AG04450 (cell line): ENCODE measurements around the gene B4GALT7. TPM values are rescaled to one million over a fixed set of nuclear protein-coding genes. Genes with fewer than 3 reads are reported as not detected.

Experiments used
- CTCF ChIA-PET: fragments of 300-600, 350-600 bp; formaldehyde crosslinking; extraction: SDS; loops from one replicate; lab custom pipeline; 2022; ENCODE audit warnings: antibody characterized with exemption, inconsistent platforms; lab: Charles Lee
- POLR2A ChIA-PET: fragments of 350-600 bp; formaldehyde crosslinking; extraction: SDS; loops from one replicate; lab custom pipeline; 2021; ENCODE audit warnings: antibody characterized with exemption, inconsistent platforms; lab: Yijun Ruan, JAX
- DNase-seq: peaks from one replicate; pipeline ENCODE4 v3.0.0-alpha.2; 2011; ENCODE audit warnings: low read depth, low spot score
- H3K27ac ChIP-seq: one replicate; pipeline ENCODE4 v1.5.1; 2012; ENCODE audit warnings: low read depth, low read length, control low read depth
- H3K27me3 ChIP-seq: one replicate; pipeline ENCODE4 v1.6.0; 2012; ENCODE audit warnings: low read length; ENCODE audit not compliant: control insufficient read depth, insufficient read depth
- H3K4me3 ChIP-seq: 2 replicates; pipeline ENCODE4 v1.5.1; 2011; ENCODE audit warnings: mild to moderate bottlenecking, low read depth, low read length, control low read depth
- H3K9me3 ChIP-seq: 2 replicates; pipeline ENCODE4 v1.5.1; 2012; ENCODE audit warnings: low read length; ENCODE audit not compliant: control insufficient read depth, insufficient read depth
- polyA plus RNA-seq: library from polyadenylated mRNA; depleted of rRNA; stranded (reverse); fragments of >200 nt; gene quantifications from 2 replicates; pipeline ENCODE4 v1.2.3, GENCODE V29; 2011
- TF ChIP-seq, protein P1 (sequence below): IDR thresholded peaks from 2 replicates; pipeline ENCODE4 v1.5.1; 2011; ENCODE audit warnings: low read depth, low read length, control low read depth, inconsistent platforms

The B4GALT7 gene
- polyA plus RNA-seq, 1 experiment = 18.3 TPM

DNA sequence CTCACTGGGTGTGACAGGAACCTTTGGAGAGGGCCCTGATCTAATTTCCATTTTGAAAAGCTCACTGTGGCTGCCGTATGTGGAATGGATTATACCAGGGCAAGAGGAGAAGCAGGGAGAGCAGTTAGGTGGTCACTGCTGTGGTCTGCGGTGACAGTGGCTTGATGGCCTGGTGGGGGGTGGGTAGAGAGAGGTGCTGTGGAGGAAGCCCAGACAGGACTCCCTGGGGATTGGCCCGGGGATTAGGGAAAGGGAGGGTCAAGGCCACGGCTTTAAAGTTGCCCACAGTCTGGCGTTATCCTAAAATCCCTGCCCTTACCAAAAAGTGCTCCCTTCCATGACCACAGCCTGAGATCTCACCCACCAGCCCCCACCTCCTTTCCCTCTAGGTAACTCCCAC lies 4.7 kb downstream of the B4GALT7 start:
- Histone ChIP-seq H3K4me3 (no peak overlapping the region), H3K27me3 (no peaks in the 10 kb centered on the region), H3K9me3 (no peaks in the 10 kb centered on the region; the same call in 1 of the 2 replicates), H3K27ac (no peak overlapping the region)
- ChIA-PET POLR2A (no interaction called here), CTCF (interaction anchor here (1.3 kb wide), 1 partner anchor 12 kb away, joined by 3 read pairs; no protein-coding TSS in a partner anchor)
- DNase-seq = no peak
- TF ChIP-seq, protein P1, sequence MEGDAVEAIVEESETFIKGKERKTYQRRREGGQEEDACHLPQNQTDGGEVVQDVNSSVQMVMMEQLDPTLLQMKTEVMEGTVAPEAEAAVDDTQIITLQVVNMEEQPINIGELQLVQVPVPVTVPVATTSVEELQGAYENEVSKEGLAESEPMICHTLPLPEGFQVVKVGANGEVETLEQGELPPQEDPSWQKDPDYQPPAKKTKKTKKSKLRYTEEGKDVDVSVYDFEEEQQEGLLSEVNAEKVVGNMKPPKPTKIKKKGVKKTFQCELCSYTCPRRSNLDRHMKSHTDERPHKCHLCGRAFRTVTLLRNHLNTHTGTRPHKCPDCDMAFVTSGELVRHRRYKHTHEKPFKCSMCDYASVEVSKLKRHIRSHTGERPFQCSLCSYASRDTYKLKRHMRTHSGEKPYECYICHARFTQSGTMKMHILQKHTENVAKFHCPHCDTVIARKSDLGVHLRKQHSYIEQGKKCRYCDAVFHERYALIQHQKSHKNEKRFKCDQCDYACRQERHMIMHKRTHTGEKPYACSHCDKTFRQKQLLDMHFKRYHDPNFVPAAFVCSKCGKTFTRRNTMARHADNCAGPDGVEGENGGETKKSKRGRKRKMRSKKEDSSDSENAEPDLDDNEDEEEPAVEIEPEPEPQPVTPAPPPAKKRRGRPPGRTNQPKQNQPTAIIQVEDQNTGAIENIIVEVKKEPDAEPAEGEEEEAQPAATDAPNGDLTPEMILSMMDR = no peak

GRCh38 chr5:177605078-177605477 lies 5.1 kb downstream of the B4GALT7 start:
- no peaks in the 10 kb centered on the region; the same call in 1 of the 2 replicates for H3K9me3 ChIP-seq
- TF ChIP-seq, protein P1 = no peak
- CTCF ChIA-PET = interaction anchor here (1.3 kb wide), 1 partner anchor 12 kb away, joined by 3 read pairs; no protein-coding TSS in a partner anchor
- no peak overlapping the region for H3K4me3 ChIP-seq
- POLR2A ChIA-PET = no interaction called here
- H3K27me3 ChIP-seq = no peaks in the 10 kb centered on the region
- peak overlapping the region; percentile 11 for H3K27ac ChIP-seq
- no peak for DNase-seq

DNA sequence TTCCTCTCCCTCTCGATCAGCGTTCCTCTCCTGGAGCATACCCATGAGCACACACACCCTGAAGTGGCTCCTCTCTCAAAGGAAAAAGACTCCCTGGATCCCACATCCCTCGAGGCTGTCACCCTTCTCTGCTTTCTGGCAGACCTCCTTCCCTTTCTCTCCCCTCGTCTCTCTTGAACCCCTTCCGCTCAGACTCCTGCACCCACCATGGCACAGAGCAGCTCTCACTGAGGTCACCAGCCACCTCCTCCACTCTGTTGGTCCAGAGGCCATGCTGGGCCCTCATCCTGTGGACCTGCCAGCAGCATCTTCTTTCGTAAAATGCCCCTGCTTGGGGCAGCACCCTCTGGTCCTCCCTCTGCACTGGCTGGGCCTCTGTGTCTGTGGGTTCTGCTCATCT lies 5.7 kb downstream of the B4GALT7 start:
- Histone ChIP-seq H3K27ac (no peak overlapping the region), H3K4me3 (no peak overlapping the region), H3K9me3 (no peaks in the 10 kb centered on the region; the same call in 1 of the 2 replicates), H3K27me3 (no peaks in the 10 kb centered on the region)
- ChIA-PET CTCF (interaction anchor here (1.3 kb wide), 1 partner anchor 13 kb away, joined by 3 read pairs; no protein-coding TSS in a partner anchor), POLR2A (no interaction called here)
- TF ChIP-seq, protein P1 = no peak
- no peak for DNase-seq

- ChIA-PET POLR2A (interaction anchor here (1.1 kb wide), 1 partner anchor 14 kb away, joined by 5 read pairs; the partner anchor contains the start of gene TMED9), CTCF (interaction anchor here (0.7 to 1.7 kb wide), 9 partner anchors 9 to 472 kb away, joined by 3 to 13 read pairs (median 5); partner anchors contain the start of gene DDX41)
- H3K4me3 ChIP-seq = no peak overlapping the region
- no peak overlapping the region for H3K27ac ChIP-seq
- no peaks in the 10 kb centered on the region for H3K27me3 ChIP-seq
- no peaks in the 10 kb centered on the region; the same call in 1 of the 2 replicates for H3K9me3 ChIP-seq
- TF ChIP-seq, protein P1 = no peak
- DNase-seq = no peak
These were observed 6.4 kb downstream of the B4GALT7 start for GRCh38 chr5:177606071-177607051.

DNA sequence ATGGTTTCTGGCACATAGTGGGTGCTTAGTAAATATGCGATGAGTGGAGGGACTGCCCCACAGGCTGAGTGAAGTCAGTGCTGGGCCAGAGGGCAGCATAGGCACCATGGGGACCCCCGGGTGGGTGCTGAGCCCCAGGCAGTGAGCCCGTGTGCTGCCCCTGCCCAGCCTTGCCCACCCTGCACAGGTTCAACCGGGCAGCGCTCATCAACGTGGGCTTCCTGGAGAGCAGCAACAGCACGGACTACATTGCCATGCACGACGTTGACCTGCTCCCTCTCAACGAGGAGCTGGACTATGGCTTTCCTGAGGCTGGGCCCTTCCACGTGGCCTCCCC lies 7.2 kb downstream of the B4GALT7 start:
- ChIA-PET POLR2A (interaction anchor here (0.8 to 1.1 kb wide), 2 partner anchors 15 to 597 kb away, joined by 3 to 5 read pairs; partner anchors contain the start of genes HNRNPAB and TMED9), CTCF (interaction anchor here (0.6 to 1.7 kb wide), 22 partner anchors 9 to 599 kb away, joined by 3 to 13 read pairs (median 4); partner anchors contain the start of gene DDX41)
- Histone ChIP-seq H3K27me3 (no peaks in the 10 kb centered on the region), H3K9me3 (no peaks in the 10 kb centered on the region; the same call in 1 of the 2 replicates), H3K27ac (no peak overlapping the region), H3K4me3 (no peak overlapping the region)
- TF ChIP-seq, protein P1 = no peak
- no peak for DNase-seq
